H9 (cell line): ENCODE measurements around the gene MINDY4. TPM values are rescaled to one million over a fixed set of nuclear protein-coding genes. Genes with fewer than 3 reads are reported as not detected.
A peak's percentile ranks its signal among the peaks of the same experiment; 100 is the strongest.

ENCODE experiments used
- DNase-seq: peaks from one replicate; pipeline ENCODE4 v3.0.0-alpha.2; 2017
- H2AFZ ChIP-seq: one replicate; pipeline ENCODE4 v1.6.1; 2013; ENCODE audit warnings: mild to moderate bottlenecking, low read length, control low read depth, moderate library complexity
- H2AK5ac ChIP-seq: 2 replicates; pipeline ENCODE4 v1.6.1; 2013; ENCODE audit warnings: low read length, control low read depth, mixed read lengths; ENCODE audit not compliant: insufficient read length
- H2BK120ac ChIP-seq: one replicate; pipeline ENCODE4 v1.6.1; 2013; ENCODE audit warnings: low read depth, mild to moderate bottlenecking, low read length, control low read depth, inconsistent platforms; ENCODE audit not compliant: poor library complexity, severe bottlenecking
- H2BK12ac ChIP-seq: 2 replicates; pipeline ENCODE4 v1.6.1; 2013; ENCODE audit warnings: low read length, control low read depth, mixed read lengths, low read depth; ENCODE audit not compliant: insufficient read length
- H2BK15ac ChIP-seq: 2 replicates; pipeline ENCODE4 v1.6.1; 2013; ENCODE audit warnings: low read depth, low read length, control low read depth
- H2BK20ac ChIP-seq: one replicate; pipeline ENCODE4 v1.6.1; 2013; ENCODE audit warnings: low read depth, mild to moderate bottlenecking, low read length, control low read depth, inconsistent platforms; ENCODE audit not compliant: poor library complexity, severe bottlenecking
- H2BK5ac ChIP-seq: 2 replicates; pipeline ENCODE4 v1.6.1; 2013; ENCODE audit warnings: low read length, control low read depth, mixed read lengths; ENCODE audit not compliant: insufficient read length
- H3K14ac ChIP-seq: 2 replicates; pipeline ENCODE4 v1.6.1; 2013; ENCODE audit warnings: low read length, control low read depth; ENCODE audit not compliant: insufficient read depth
- H3K18ac ChIP-seq: 2 replicates; pipeline ENCODE4 v1.6.1; 2013; ENCODE audit warnings: low read depth, mild to moderate bottlenecking, mixed read lengths, low read length, control low read depth; ENCODE audit not compliant: insufficient read length
- H3K23ac ChIP-seq: 2 replicates; pipeline ENCODE4 v1.6.1; 2013; ENCODE audit warnings: low read length, control low read depth, mixed read lengths, low read depth; ENCODE audit not compliant: insufficient read length
- H3K23me2 ChIP-seq: 2 replicates; pipeline ENCODE4 v1.6.1; 2013; ENCODE audit warnings: low read depth, mild to moderate bottlenecking, mixed read lengths, low read length, control low read depth; ENCODE audit not compliant: insufficient read length, poor library complexity, severe bottlenecking
- H3K27ac ChIP-seq: 2 replicates; pipeline ENCODE4 v1.5.1; 2013; ENCODE audit warnings: low read length, control low read depth, mixed read lengths, low read depth; ENCODE audit not compliant: insufficient read length
- H3K27me3 ChIP-seq: 2 replicates; pipeline ENCODE4 v1.6.1; 2013; ENCODE audit warnings: low read length, control low read depth, inconsistent platforms; ENCODE audit not compliant: insufficient read depth
- H3K4ac ChIP-seq: 2 replicates; pipeline ENCODE4 v1.6.1; 2013; ENCODE audit warnings: low read depth, mild to moderate bottlenecking, control low read depth, inconsistent platforms, low read length, moderate library complexity
- H3K4me1 ChIP-seq: 2 replicates; pipeline ENCODE4 v1.6.1; 2013; ENCODE audit warnings: low read length, control low read depth, inconsistent platforms; ENCODE audit not compliant: insufficient read depth
- H3K4me2 ChIP-seq: 2 replicates; pipeline ENCODE4 v1.6.1; 2013; ENCODE audit warnings: low read length, control low read depth, mixed read lengths; ENCODE audit not compliant: insufficient read length, insufficient read depth
- H3K56ac ChIP-seq: 2 replicates; pipeline ENCODE4 v1.6.1; 2013; ENCODE audit warnings: low read depth, mild to moderate bottlenecking, mixed read lengths, low read length, control low read depth; ENCODE audit not compliant: insufficient read length
- H3K79me1 ChIP-seq: 2 replicates; pipeline ENCODE4 v1.6.1; 2013; ENCODE audit warnings: low read depth, mild to moderate bottlenecking, moderate library complexity, low read length, control low read depth, inconsistent platforms; ENCODE audit not compliant: insufficient read depth, poor library complexity, severe bottlenecking
- H3K79me2 ChIP-seq: 2 replicates; pipeline ENCODE4 v1.6.1; 2013; ENCODE audit warnings: low read length, control low read depth, inconsistent platforms; ENCODE audit not compliant: insufficient read depth
- H3K9ac ChIP-seq: 2 replicates; pipeline ENCODE4 v1.6.1; 2013; ENCODE audit warnings: low read length, control low read depth, mixed read lengths; ENCODE audit not compliant: insufficient read length; ENCODE audit errors: extremely low read depth
- H3K9me3 ChIP-seq: one replicate; pipeline ENCODE4 v1.6.1; 2013; ENCODE audit warnings: low read depth, low read length, inconsistent platforms; ENCODE audit not compliant: control insufficient read depth
- H3T11ph ChIP-seq: one replicate; pipeline ENCODE4 v1.6.1; 2013; ENCODE audit warnings: mild to moderate bottlenecking, low read length, control low read depth, inconsistent platforms
- H4K20me1 ChIP-seq: one replicate; pipeline ENCODE4 v1.6.1; 2013; ENCODE audit not compliant: control insufficient read depth, insufficient read length, insufficient read depth
- H4K5ac ChIP-seq: 2 replicates; pipeline ENCODE4 v1.6.1; 2013; ENCODE audit warnings: low read depth, mild to moderate bottlenecking, mixed read lengths, low read length, control low read depth; ENCODE audit not compliant: insufficient read length
- H4K8ac ChIP-seq: replicated peaks from 2 replicates; pipeline ENCODE4 v1.6.1; 2013; ENCODE audit warnings: low read length, control low read depth, mixed read lengths, low read depth; ENCODE audit not compliant: insufficient read length
- H4K91ac ChIP-seq: 2 replicates; pipeline ENCODE4 v1.6.1; 2013; ENCODE audit warnings: low read depth, mild to moderate bottlenecking, moderate library complexity, mixed read lengths, low read length, control low read depth; ENCODE audit not compliant: insufficient read length
- H3K27ac Mint-ChIP-seq, 3 experiments: 2 replicates in 2 of 3; 3 replicates in 1 of 3; pipeline ENCODE4 v1.8.0; 2020 to 2021; ENCODE audit warnings: mixed read lengths in 3 of 3, mild to moderate bottlenecking in 1 of 3, moderate library complexity in 1 of 3
- H3K27me3 Mint-ChIP-seq: 2 replicates; pipeline ENCODE4 v1.8.0; 2021; ENCODE audit warnings: low read depth, mild to moderate bottlenecking, moderate library complexity, mixed read lengths
- H3K36me3 Mint-ChIP-seq, 3 experiments: 2 replicates in 2 of 3; 3 replicates in 1 of 3; pipeline ENCODE4 v1.8.0; 2020 to 2021; ENCODE audit warnings: low read depth in 3 of 3, mixed read lengths in 3 of 3; ENCODE audit not compliant: insufficient read depth in 1 of 3
- H3K4me1 Mint-ChIP-seq, 2 experiments: 2 replicates each; pipeline ENCODE4 v1.8.0; 2020; ENCODE audit warnings: mixed read lengths in 2 of 2
- H3K4me3 Mint-ChIP-seq, 2 experiments: 2 replicates in 1 of 2; 3 replicates in 1 of 2; pipeline ENCODE4 v1.8.0; 2020 to 2021; ENCODE audit warnings: mild to moderate bottlenecking in 2 of 2, mixed read lengths in 2 of 2, moderate library complexity in 1 of 2
- H3K9me3 Mint-ChIP-seq, 2 experiments: 2 replicates in 1 of 2; 3 replicates in 1 of 2; pipeline ENCODE4 v1.8.0; 2020; ENCODE audit warnings: mild to moderate bottlenecking in 2 of 2, mixed read lengths in 2 of 2, moderate library complexity in 1 of 2
- WGBS: extraction: QIAGEN DNeasy Blood & Tissue Kit; methylation state at CpG from one replicate; pipeline ENCODE4 v1.1.7; 2013; ENCODE audit warnings: missing lambda C conversion rate, low lambda C conversion rate, mixed read lengths; ENCODE audit not compliant: insufficient read length; ENCODE audit errors: extremely low coverage; 5-methylcytosine and 5-hydroxymethylcytosine counted together
- total RNA-seq: library from RNA; stranded (reverse); gene quantifications from 2 replicates; pipeline ENCODE4 v1.2.1, GENCODE V29; 2021
- TF ChIP-seq, protein P1 (sequence below): fragments of 200-600 bp; sonication (generic); conservative IDR thresholded peaks from 3 replicates; pipeline ENCODE4 v1.8.0; 2021; ENCODE audit warnings: antibody characterized with exemption, mild to moderate bottlenecking

MINDY4 gene
- total RNA-seq, 1 experiment from 2014 or later = 3.1 TPM

DNA sequence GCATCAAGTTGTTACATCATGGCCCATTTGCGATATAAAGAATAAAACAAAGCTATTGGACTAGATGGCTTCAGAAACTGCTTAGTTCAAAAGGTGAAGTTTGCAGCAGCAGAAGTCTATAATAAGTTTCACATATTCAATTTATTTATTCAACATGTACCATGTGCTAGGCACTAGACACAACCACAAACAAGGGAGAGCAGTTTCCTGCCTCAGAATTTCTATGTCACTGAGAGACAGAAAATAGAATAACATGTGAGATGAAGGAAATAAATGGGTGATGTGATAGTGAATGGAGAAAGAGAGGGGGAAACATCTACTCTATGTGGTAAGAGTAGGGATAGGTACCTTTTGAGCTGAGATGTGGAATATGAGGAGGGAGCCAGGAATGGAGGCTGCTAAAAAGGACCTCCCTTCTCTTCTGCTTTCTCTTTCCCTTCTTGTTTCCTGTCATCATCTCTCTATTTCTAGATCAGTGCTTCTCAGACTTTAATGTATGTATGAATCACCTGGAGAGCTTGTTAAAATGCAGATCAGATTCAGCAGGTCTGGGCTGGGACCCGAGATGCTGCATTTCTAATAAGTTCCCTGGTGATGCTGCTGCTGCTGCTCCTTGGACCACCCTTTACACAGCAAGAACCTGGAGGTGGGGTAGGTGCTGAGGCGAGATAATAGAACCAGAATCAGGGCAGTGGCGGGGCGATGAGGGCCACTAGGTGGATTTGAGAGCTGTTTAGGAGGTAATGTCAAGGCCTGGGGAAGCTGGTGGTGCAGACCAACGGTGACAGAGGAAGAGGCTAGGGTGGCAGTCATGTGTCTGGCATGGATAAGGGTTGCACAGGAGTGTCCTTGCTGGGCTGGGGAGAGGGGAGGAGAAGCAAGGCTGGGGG lies 32.9 kb upstream of the MINDY4 start:
- H2BK20ac ChIP-seq = no peak overlapping the region
- no peaks in the 10 kb centered on the region for H3K27me3 ChIP-seq
- no peaks in the 10 kb centered on the region for H3K79me2 ChIP-seq
- no peak overlapping the region for H4K91ac ChIP-seq
- H2AK5ac ChIP-seq = no peak overlapping the region
- H3T11ph ChIP-seq = no peak overlapping the region
- H2BK15ac ChIP-seq = no peak overlapping the region
- peak overlapping the region in 1 of 3 experiments; percentile 56; a peak in 1 of 7 replicates for H3K27ac Mint-ChIP-seq
- no peaks in the 10 kb centered on the region for H3K79me1 ChIP-seq
- H3K36me3 Mint-ChIP-seq = peaks cover 2 to 8% (median 3%) of the 10 kb centered on the region in 3 experiments; a peak in 3 of 7 replicates
- H3K56ac ChIP-seq = no peak overlapping the region
- no peak overlapping the region for H3K14ac ChIP-seq
- no peak overlapping the region for H3K4me3 Mint-ChIP-seq
- DNase-seq = no peak
- peaks cover 3% of the 10 kb centered on the region in 2 experiments; a peak in 2 of 5 replicates for H3K9me3 Mint-ChIP-seq
- H3K9ac ChIP-seq = no peak overlapping the region
- no peaks in the 10 kb centered on the region for H3K9me3 ChIP-seq
- H3K4me1 ChIP-seq = no peaks in the 10 kb centered on the region
- no peak overlapping the region for H3K18ac ChIP-seq
- H3K27ac ChIP-seq = no peak overlapping the region
- no peak overlapping the region for H3K23ac ChIP-seq
- TF ChIP-seq, protein P1, sequence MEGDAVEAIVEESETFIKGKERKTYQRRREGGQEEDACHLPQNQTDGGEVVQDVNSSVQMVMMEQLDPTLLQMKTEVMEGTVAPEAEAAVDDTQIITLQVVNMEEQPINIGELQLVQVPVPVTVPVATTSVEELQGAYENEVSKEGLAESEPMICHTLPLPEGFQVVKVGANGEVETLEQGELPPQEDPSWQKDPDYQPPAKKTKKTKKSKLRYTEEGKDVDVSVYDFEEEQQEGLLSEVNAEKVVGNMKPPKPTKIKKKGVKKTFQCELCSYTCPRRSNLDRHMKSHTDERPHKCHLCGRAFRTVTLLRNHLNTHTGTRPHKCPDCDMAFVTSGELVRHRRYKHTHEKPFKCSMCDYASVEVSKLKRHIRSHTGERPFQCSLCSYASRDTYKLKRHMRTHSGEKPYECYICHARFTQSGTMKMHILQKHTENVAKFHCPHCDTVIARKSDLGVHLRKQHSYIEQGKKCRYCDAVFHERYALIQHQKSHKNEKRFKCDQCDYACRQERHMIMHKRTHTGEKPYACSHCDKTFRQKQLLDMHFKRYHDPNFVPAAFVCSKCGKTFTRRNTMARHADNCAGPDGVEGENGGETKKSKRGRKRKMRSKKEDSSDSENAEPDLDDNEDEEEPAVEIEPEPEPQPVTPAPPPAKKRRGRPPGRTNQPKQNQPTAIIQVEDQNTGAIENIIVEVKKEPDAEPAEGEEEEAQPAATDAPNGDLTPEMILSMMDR = no peak
- H4K8ac ChIP-seq = no peak overlapping the region
- peaks cover 8% of the 10 kb centered on the region for H3K27me3 Mint-ChIP-seq
- no peak overlapping the region for H3K4ac ChIP-seq
- H2BK12ac ChIP-seq = no peak overlapping the region
- H3K4me1 Mint-ChIP-seq = peaks cover 7% of the 10 kb centered on the region in 2 experiments; a peak in 3 of 4 replicates
- no peak overlapping the region for H4K5ac ChIP-seq
- H2AFZ ChIP-seq = no peak overlapping the region
- no peak overlapping the region for H2BK5ac ChIP-seq
- H2BK120ac ChIP-seq = no peak overlapping the region
- H3K4me2 ChIP-seq = no peak overlapping the region
- WGBS = no CpG with 5 or more reads among the region's 6 CpGs
- no peaks in the 10 kb centered on the region for H3K23me2 ChIP-seq
- H4K20me1 ChIP-seq = no peaks in the 10 kb centered on the region
